ENCODE results near the gene NLN.

The NLN gene

DNA sequence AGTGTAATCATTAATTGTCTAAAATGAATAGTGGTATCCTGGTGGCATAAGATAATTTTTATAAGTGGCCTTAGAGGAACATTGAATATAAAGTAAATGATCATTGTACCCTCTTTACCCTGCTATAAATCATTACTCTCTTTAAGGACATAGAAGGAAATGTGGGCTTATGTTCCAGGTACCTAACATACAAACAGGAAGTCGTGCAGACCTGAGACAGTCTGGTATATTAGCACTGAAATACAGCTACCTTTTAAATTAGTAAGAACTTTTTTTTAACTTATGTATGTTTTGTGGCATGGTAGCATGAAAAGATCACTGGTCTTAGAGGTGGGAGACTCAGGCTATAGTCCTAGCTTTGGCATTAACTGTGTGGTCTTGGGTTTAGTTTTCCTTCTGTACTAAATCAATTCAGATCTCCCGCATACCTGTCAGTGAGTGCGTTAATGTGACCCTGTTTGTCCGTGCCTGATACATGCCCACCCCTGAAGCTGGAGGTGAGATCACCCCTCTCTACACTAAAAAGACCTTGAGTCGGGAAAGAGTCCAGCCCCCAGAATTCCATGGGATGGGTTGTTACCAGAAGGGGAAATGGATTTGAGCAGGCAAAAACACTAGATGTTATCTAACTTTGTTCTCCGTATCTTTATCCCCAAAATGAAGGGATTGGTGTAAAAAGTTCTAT lies 145.0 kb downstream of the NLN start:
- TF ChIP-seq SNAI2 (CRISPR knock-in tag; IDR thresholded peaks at IDR 0.05) (no peak), BACH2 (CRISPR knock-in tag; IDR thresholded peaks at IDR 0.05; ENCODE audit: borderline replicate concordance) (no peak), ZNF8 (CRISPR knock-in tag; IDR thresholded peaks at IDR 0.05) (no peak), ZNF565 (CRISPR knock-in tag; conservative IDR thresholded peaks at IDR 0.05; ENCODE audit: low read depth) (no peak), ESRRG (CRISPR knock-in tag; IDR thresholded peaks at IDR 0.05) (no peak), ZFP3 (CRISPR knock-in tag; IDR thresholded peaks at IDR 0.05) (no peak), ZC3H10 (CRISPR knock-in tag; IDR thresholded peaks at IDR 0.05) (no peak), GLIS3 (CRISPR knock-in tag; IDR thresholded peaks at IDR 0.05) (no peak), PPARA (CRISPR knock-in tag; IDR thresholded peaks at IDR 0.05; ENCODE audit: borderline replicate concordance) (no peak), TCF4 (CRISPR knock-in tag; IDR thresholded peaks at IDR 0.05; ENCODE audit: borderline replicate concordance) (no peak), ZFP30 (CRISPR knock-in tag; IDR thresholded peaks at IDR 0.05) (no peak), TOX (CRISPR knock-in tag; IDR thresholded peaks at IDR 0.05; ENCODE audit: borderline replicate concordance) (no peak), RARB (CRISPR knock-in tag; IDR thresholded peaks at IDR 0.05) (no peak), ZNF70 (CRISPR knock-in tag; IDR thresholded peaks at IDR 0.05) (no peak), ARNTL (CRISPR knock-in tag; IDR thresholded peaks at IDR 0.05; ENCODE audit: borderline replicate concordance, low read depth) (no peak), ISL1 (CRISPR knock-in tag; IDR thresholded peaks at IDR 0.05) (no peak), CSDC2 (CRISPR knock-in tag; IDR thresholded peaks at IDR 0.05) (no peak)
- TF ChIP-seq, protein P1, sequence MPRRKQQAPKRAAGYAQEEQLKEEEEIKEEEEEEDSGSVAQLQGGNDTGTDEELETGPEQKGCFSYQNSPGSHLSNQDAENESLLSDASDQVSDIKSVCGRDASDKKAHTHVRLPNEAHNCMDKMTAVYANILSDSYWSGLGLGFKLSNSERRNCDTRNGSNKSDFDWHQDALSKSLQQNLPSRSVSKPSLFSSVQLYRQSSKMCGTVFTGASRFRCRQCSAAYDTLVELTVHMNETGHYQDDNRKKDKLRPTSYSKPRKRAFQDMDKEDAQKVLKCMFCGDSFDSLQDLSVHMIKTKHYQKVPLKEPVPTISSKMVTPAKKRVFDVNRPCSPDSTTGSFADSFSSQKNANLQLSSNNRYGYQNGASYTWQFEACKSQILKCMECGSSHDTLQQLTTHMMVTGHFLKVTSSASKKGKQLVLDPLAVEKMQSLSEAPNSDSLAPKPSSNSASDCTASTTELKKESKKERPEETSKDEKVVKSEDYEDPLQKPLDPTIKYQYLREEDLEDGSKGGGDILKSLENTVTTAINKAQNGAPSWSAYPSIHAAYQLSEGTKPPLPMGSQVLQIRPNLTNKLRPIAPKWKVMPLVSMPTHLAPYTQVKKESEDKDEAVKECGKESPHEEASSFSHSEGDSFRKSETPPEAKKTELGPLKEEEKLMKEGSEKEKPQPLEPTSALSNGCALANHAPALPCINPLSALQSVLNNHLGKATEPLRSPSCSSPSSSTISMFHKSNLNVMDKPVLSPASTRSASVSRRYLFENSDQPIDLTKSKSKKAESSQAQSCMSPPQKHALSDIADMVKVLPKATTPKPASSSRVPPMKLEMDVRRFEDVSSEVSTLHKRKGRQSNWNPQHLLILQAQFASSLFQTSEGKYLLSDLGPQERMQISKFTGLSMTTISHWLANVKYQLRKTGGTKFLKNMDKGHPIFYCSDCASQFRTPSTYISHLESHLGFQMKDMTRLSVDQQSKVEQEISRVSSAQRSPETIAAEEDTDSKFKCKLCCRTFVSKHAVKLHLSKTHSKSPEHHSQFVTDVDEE (CRISPR knock-in tag; IDR thresholded peaks at IDR 0.05), result no peak
- TF ChIP-seq, protein P2, sequence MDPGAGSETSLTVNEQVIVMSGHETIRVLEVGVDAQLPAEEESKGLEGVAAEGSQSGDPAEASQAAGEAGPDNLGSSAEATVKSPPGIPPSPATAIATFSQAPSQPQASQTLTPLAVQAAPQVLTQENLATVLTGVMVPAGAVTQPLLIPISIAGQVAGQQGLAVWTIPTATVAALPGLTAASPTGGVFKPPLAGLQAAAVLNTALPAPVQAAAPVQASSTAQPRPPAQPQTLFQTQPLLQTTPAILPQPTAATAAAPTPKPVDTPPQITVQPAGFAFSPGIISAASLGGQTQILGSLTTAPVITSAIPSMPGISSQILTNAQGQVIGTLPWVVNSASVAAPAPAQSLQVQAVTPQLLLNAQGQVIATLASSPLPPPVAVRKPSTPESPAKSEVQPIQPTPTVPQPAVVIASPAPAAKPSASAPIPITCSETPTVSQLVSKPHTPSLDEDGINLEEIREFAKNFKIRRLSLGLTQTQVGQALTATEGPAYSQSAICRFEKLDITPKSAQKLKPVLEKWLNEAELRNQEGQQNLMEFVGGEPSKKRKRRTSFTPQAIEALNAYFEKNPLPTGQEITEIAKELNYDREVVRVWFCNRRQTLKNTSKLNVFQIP (CRISPR knock-in tag; IDR thresholded peaks at IDR 0.05; ENCODE audit: borderline replicate concordance, low read depth), result no peak
- no peak for ATAC-seq

DNA sequence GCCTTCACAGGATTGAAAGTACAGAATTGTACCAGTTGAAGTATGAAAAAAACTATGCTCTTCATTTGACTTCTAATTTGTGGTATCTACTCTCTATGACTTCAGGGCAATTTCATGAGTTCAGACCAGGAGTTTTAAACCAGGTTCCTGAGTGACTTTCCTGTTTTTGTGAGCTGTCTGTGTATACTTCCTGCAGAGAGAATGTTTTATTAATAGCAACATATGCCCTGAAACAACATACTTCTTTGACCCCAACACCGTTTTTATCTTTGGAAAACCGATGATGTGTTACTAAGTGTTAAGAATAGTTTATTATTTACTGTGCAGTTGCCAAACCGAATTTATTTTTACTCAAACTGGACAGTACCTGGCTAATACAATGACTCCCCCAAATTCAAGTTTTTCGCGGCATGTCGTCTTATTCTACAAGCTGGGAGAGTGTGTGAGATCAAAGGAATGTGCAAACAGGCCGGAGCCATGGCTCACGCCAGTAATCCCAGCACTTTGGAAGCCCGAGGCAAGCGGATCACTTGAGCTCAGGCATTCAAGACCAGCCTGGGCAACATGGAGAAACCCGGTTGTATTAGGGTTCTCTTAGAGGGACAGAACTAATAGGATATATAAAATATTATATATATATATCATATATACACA lies 145.7 kb downstream of the NLN start:
- ATAC-seq, result no peak; the same call in 2 of the 3 replicates
- TF ChIP-seq, protein P1 (CRISPR knock-in tag; IDR thresholded peaks at IDR 0.05), result no peak
- TF ChIP-seq ISL1 (CRISPR knock-in tag; IDR thresholded peaks at IDR 0.05) (no peak), ZFP30 (CRISPR knock-in tag; IDR thresholded peaks at IDR 0.05) (no peak), ARNTL (CRISPR knock-in tag; IDR thresholded peaks at IDR 0.05; ENCODE audit: borderline replicate concordance, low read depth) (no peak), CSDC2 (CRISPR knock-in tag; IDR thresholded peaks at IDR 0.05) (no peak), ZC3H10 (CRISPR knock-in tag; IDR thresholded peaks at IDR 0.05) (no peak)
- TF ChIP-seq, protein P3, sequence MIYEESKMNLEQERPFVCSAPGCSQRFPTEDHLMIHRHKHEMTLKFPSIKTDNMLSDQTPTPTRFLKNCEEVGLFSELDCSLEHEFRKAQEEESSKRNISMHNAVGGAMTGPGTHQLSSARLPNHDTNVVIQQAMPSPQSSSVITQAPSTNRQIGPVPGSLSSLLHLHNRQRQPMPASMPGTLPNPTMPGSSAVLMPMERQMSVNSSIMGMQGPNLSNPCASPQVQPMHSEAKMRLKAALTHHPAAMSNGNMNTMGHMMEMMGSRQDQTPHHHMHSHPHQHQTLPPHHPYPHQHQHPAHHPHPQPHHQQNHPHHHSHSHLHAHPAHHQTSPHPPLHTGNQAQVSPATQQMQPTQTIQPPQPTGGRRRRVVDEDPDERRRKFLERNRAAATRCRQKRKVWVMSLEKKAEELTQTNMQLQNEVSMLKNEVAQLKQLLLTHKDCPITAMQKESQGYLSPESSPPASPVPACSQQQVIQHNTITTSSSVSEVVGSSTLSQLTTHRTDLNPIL (CRISPR knock-in tag; IDR thresholded peaks at IDR 0.05; ENCODE audit: low read depth), result no peak

DNA sequence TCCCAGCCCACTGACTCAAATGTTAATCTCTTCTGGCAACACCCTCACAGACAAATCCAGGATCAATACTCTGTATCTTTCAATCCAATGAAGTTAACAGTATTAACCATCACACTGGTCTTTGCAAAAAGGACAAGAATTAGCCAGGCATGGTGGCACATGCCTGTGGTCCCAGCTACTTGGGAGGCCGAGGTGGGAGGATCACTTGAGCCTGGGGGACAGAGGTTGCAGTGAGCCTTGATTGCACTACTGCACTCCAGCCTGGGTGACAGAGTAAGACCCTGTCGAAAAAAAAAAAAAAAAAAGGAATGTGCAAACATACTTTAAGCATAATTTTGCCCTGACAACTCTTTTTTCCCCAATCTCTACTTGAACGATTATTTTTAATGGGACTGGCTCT lies 146.5 kb downstream of the NLN start:
- no peak for ATAC-seq
- TF ChIP-seq RARB (CRISPR knock-in tag; IDR thresholded peaks at IDR 0.05) (no peak), ZNF70 (CRISPR knock-in tag; IDR thresholded peaks at IDR 0.05) (no peak), ZFP30 (CRISPR knock-in tag; IDR thresholded peaks at IDR 0.05) (no peak), SNAI2 (CRISPR knock-in tag; IDR thresholded peaks at IDR 0.05) (no peak), GLIS3 (CRISPR knock-in tag; IDR thresholded peaks at IDR 0.05) (no peak), CSDC2 (CRISPR knock-in tag; IDR thresholded peaks at IDR 0.05) (no peak), ZNF8 (CRISPR knock-in tag; IDR thresholded peaks at IDR 0.05) (no peak), OSR1 (CRISPR knock-in tag; IDR thresholded peaks at IDR 0.05) (no peak), ARNTL (CRISPR knock-in tag; IDR thresholded peaks at IDR 0.05; ENCODE audit: borderline replicate concordance, low read depth) (no peak), BACH2 (CRISPR knock-in tag; IDR thresholded peaks at IDR 0.05; ENCODE audit: borderline replicate concordance) (no peak)
- TF ChIP-seq, protein P4, sequence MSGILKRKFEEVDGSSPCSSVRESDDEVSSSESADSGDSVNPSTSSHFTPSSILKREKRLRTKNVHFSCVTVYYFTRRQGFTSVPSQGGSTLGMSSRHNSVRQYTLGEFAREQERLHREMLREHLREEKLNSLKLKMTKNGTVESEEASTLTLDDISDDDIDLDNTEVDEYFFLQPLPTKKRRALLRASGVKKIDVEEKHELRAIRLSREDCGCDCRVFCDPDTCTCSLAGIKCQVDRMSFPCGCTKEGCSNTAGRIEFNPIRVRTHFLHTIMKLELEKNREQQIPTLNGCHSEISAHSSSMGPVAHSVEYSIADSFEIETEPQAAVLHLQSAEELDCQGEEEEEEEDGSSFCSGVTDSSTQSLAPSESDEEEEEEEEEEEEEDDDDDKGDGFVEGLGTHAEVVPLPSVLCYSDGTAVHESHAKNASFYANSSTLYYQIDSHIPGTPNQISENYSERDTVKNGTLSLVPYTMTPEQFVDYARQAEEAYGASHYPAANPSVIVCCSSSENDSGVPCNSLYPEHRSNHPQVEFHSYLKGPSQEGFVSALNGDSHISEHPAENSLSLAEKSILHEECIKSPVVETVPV (CRISPR knock-in tag; IDR thresholded peaks at IDR 0.05), result no peak
- TF ChIP-seq, protein P2 (CRISPR knock-in tag; IDR thresholded peaks at IDR 0.05; ENCODE audit: borderline replicate concordance, low read depth), result no peak
